ENCODE data around the gene RTP5.

The RTP5 gene

DNA sequence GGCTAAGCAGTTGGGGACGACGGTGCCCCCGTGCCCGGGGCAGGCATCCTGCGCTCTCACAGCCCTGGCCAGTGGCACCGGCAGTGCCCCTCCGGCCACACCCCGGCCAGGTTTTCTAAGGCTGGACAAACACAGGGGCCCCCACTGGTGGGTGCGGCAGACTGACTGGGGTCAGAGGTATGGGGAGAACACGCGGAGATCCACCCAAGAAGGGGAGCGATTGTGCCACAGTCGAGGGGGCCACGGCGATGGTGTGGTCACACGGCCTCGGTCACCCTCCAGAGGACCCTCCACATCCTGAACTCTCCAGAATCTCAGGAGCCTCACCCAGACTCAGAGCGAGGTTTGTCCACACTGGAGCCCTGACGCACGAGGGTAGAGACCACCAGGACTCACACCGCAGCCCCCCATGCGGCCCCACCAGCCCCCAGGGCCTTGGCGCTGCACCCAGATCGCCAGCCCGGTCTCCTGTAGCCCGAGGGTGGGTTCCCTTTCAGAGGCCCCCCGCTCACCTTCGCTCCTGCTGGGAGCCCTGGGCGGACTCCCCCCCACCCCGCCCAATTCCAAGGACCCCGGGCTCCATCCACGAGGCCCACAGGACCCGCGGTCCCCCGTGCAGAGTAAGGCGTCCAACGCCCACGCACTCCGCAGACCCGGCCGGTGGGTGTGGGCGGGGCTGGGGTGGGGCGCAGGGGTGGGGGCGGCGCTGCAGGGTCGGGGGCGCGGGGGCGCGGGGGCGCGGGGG is 26.0 kb upstream of the RTP5 start:
- peak; percentile 5 for DNase-seq (ENCODE audit: low spot score)

DNA sequence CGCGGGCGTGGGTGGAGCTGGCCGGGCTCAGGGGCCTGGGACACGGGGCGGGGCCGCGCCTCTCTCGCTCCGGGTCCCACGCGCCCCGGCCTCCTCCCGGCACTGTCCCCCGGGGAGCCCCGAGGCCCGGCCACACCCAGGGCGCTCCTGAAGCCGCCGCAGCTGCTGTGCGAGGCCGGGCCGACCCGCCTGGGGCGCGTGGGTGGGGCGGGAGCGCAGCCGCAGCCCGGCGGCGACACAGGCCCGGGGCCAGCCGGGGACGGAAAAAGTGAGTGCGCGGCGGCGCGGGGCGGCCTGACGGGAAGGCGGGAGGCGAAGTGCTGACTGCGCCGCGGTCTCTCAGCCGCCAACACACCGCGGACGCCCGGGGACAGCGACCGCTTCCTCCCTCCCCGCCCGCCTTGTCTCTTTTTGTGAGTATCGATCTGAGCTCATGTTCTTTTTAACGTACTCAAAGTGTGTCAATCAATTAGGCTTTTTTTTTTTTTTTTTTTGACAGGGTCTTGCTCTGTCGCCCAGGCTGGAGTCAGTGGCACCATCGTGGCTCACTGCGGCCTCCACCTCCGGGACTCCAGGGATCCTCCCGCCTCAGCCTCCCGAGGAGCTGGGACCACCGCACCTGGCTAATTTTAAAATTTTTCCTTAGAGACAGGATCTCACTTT is 25.3 kb upstream of the RTP5 start:
- peak; percentile 74 for DNase-seq (ENCODE audit: low spot score)

DNA sequence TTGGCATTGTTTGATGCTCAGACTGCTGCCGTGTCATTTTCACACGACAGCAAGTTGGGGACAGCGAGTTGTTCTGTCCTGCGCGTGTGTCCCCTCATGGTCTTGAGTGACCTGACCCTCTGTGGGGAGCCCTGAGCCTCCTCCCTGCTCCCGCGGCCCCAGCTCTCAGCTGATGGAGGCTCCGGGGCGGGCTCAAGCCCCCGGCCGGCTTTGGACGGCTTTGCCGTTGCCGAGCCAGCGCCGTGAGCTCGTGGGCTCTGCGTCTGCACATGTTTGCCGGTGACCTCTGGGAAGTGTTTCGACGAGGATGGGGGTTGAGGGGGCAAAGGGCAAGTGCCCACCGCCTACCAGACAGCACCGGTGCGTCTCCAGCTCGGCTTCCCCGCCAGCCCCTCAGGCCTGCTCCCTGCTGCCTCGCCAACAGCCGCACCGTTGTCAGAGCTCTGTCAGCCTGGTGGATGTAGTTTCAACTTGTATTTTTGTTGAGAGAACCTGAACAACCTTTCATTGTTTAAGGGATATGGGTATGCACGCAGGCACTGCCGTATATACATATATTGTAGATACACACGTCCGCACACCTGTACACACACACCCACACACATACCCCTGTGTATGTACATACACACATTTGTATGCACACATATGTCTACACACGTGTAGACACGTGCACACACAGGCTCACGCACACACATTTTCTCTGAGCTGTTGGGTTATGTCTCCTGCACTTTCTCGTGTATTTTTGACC is 24.5 kb upstream of the RTP5 start:
- no peak for DNase-seq (ENCODE audit: low spot score)

DNA sequence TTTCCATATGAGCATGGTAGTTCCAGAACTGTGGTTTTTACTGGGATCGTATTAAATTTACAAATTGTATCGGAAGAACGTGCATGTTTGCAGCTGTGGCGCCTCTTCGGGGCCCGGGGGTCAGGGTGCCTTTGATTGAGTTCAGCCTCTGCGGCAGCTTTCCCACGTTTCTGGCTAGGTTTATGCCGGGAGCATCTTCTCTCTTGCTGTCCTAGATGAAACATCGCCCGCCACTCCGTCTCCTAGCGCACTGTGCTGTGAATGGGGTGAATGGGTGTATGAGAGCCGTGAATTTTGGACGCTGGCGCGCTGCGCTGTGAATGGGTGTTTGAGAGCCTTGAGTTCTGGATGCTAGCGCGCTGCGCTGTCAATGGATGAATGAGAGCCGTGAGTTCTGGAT is 23.1 kb upstream of the RTP5 start:
- DNase-seq (ENCODE audit: low spot score): no peak

GRCh38 chr2:241848761-241849615 is 20.5 kb upstream of the RTP5 start:
- peak; percentile 6 for DNase-seq (ENCODE audit: low spot score)

GRCh38 chr2:241849616-241850543 is 19.6 kb upstream of the RTP5 start:
- DNase-seq (ENCODE audit: low spot score): peak; percentile 8

DNA sequence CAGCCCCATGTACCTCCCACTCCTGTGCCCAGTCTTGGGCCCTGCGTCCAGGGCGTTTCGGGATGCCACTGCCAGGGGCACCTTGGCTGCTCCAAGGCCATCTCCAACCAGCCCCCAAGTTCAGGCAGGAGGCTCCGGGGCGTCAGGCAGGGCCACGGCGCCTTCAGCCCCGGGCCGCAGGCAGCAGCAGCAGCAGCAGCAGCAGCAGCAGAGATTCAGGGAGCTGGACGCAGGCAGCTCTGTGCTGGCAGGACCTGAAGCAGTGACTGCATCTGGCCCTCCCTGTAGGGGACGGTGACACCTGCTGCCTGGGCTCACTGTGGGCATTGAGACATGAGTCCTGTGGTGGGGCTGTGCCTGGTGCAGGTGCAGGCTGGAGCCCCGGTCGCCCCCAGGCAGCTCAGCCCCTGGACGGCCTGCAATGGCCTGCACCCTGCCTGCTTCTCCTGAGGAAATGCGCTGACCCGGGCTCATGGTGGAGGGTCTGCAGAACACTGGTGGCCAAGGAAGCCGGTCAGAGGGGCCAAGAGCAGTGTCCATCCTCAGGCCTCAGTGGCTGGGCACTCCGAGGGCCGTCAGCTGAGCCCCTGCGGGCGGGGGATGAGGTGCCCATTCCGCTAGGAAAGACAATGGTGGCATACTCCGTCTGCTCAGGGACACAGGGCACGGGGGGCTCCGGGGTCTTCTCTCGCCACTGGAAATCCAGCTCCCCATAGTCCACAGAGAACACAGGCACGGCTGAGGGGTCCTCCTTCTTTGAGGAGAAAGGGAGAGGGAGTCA is 18.8 kb upstream of the RTP5 start:
- no peak for DNase-seq (ENCODE audit: low spot score)

- DNase-seq (ENCODE audit: low spot score): peak; percentile 6
Observed at GRCh38 chr2:241851325-241852115, 18.0 kb upstream of the RTP5 start.

DNA sequence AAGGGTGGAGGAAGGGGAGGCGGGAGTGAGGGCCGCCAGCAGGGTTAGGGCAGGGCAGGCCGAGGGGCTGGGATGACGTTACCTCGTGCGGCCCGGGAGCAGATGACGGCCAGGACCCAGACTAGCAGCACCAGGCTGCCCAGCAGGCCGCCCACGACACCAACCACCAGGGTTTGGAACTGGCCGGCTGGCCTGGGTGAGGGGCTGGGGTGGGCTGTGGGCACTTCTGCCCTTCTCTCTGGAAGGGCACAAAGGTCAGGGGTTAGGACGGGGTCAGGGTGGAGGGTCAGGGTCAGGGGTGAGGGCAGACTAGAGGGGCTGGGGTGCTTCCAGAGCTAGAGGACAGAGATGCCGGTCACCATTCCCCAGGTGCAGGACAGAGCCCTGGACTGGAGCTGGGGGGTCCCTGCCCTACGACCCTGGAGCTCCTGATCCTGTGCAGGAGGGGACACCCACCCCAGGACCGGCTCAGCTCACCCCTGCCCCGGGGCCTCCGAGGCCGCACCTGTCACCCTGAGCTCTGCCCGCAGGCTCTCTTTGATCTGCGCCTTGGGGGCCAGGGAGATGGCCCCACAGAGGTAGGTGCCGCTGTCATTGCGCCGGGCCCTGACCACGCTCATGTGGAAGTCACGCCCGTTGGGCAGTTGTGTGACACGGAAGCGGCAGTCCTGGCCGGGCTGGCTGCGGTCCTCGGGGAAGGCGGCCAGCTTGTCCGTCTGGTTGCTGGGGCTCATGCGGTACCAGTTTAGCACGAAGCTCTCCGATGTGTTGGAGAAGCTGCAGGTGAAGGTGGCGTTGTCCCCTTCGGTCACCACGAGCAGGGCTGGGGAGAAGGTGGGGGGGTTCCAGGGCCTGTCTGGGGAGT is 17.2 kb upstream of the RTP5 start:
- DNase-seq (ENCODE audit: low spot score): no peak

DNA sequence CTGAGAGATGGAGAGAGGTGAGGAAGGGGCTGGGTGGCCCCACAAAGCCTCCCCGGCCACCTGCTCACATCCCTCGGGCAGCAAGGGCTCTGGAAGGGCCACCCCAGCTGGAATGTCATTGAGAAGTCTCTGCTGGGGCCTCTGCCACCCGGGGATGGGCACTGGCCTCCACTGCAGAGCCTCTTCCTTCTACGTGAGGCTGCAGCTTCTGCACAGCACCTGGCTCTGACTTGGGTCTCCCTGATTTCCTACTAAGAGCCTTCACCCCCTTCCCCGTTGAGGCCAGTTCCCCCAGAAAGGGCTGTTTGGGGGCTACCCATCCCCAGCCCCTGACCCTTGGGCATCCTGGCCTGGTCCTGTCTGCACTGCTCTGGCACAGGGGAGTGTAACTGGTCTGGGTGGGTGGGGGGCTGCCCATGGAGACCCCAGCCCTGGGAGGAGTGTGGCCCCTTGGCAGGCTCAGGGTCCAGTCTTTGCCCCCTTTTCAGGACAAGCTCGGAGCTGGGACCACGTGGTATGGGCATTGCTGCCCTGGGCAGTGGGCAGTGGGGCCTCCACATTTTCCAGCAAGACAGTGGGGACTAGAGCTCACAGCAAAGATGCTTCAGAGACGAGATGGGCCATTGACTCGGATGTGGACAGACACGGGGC is 16.4 kb upstream of the RTP5 start:
- DNase-seq (ENCODE audit: low spot score): no peak

DNA sequence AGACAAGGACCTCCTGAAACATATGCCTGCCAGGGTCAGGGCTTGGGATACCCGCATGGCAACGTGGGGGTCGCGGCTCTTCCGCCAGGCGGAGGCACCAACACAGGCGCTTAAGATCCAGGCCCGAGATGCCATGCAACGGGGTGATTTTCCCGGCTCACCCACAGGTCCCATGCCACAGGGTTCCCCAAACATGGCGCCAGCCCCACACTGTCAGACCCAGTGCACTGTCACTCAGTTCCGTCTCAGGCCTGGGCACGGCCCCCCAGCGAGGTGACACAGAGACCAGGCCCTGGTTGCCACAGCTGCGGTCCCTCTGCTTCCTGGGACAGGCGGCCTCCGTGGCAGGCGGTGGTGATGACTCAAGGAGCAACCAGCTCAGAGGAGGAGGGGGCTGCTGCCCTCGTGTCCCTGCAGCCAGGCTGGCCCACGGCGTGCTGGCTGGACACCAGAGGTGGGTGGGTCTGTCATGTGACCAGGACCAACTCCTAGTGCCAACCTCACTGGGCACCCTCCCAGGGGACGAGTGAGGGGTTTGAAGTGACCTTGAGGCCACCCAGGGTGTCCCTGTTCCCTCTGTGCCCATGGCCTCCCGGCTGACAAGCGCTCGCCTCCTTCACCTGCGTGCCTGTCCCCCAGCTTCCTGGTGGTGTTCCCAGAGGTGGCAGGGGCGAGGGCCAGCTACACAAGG is 15.7 kb upstream of the RTP5 start:
- DNase-seq (ENCODE audit: low spot score): peak; percentile 68

DNA sequence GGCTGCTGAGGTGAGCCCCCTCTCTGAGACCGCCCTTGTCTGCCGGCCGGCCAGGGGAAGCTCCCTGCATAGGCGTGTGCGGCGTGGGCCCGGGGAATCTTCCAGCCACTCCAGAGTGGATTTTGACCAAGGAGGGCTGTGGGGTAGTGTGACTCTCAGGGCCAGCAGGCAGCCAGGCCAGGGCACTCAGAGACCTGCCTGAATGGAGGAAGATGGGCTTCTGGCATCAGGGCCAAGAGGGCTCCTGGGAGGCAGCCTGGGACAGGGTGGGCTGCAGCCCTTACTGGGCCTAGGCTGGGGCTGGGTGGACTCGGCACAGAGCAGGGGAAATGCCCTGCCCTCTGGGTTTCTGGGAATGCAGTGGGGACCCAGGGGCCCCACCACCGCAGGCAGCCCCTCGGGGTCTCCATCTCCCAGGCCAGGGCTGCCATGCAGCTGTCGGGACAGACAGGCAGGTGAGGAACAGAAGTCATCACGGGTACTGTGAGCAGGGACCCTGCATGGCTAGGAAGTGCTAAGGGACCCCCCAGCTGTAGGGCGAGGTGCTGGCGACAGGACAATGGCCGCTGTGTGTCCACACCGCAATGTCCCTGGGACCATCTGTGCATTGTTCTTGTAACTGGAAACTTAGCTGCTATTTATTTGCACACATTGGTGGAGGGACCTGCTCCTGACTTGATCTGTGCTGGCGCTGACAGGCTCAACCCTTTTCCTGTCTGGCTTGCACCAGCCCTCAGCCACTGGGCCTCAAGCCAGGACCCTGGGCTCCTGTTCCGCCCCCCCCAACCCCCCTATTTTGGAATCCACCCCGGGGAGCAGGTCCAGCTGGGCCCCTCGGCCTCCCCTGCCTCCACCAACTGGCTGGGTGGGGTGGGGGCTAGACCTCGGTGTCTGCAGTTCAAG is 14.9 kb upstream of the RTP5 start:
- DNase-seq (ENCODE audit: low spot score): no peak

DNA sequence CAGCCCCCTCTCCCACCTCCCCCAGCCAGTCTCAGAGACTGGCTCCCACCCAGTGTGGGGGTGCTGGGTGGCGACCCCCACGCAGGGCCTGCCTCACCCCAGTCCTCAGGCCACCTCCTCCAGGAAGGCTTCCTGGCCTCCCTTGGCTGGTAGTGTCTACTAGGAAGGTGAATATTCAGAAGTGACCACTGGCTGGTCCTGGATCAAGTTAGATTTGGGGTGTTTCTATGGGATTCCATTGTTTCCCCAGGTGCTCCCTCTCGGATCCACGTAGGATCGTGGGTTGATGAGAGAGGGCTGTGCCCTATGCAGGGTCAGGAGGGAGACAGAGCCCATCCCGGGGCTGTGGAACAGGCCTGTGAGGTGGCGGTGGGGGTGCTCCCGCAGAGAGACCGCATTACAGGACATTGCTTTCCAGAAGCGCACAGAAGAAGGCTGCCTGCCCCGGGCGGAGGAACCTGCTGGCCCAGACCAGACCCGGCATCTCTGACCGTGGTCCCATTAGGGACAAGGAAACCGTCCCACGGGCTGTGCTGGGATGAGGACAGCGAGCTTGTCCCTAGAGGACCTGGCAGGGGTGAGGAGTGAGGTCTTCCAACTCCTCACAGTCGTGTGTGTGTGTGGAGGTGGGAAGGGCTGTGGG is 14.2 kb upstream of the RTP5 start:
- no peak for DNase-seq (ENCODE audit: low spot score)

GRCh38 chr2:241855888-241856422 is 13.6 kb upstream of the RTP5 start:
- no peak for DNase-seq (ENCODE audit: low spot score)

DNA sequence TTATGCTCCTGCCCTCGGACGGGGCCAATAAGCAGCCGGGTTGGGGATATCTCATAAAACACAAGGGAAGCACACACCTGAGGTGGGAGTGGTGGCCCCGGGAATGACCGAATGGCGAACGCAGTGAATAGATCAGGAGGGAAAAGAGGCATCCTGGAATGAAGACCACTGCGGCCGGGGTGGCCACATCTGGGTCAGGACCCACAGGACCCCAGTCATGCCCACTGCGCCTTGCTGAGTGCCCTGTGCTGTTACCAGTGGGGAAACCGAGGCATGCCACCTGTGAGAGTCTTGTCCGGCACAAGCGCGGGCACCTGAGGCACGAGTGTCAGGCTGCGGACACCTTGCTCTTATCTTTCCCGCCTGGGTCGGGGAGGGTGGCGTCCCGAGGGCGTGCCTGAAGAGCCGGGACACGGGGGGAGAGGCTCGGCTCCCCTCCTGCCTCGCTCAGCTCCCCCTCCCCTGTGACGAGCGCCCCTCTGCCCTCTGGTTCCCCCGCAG is 12.4 kb upstream of the RTP5 start:
- DNase-seq (ENCODE audit: low spot score): no peak
